ENCODE data around the gene GSTT2.

Gene GSTT2

GRCh38 chr22:24002272-24002671 lies 22.3 kb downstream of the GSTT2 start:
- TF ChIP-seq CTCF (IDR thresholded peaks at IDR 0.05; ENCODE audit: low read depth, low read length, missing control alignments): no peak
- no peak for DNase-seq (ENCODE audit: low read depth)
- in situ Hi-C loops (cut with HindIII; ENCODE audit: low sequenced_read_pairs): no loop called here
- H3K4me3 ChIP-seq (ENCODE audit: low read depth, low read length): no peak overlapping the region

GRCh38 chr22:24002851-24003250 lies 22.9 kb downstream of the GSTT2 start:
- in situ Hi-C loops (cut with HindIII; ENCODE audit: low sequenced_read_pairs): no loop called here
- no peak overlapping the region for H3K4me3 ChIP-seq (ENCODE audit: low read depth, low read length)
- TF ChIP-seq CTCF (IDR thresholded peaks at IDR 0.05; ENCODE audit: low read depth, low read length, missing control alignments): no peak
- DNase-seq (ENCODE audit: low read depth): no peak

GRCh38 chr22:24003887-24004286 lies 24.0 kb downstream of the GSTT2 start:
- in situ Hi-C loops (cut with HindIII; ENCODE audit: low sequenced_read_pairs): no loop called here
- DNase-seq (ENCODE audit: low read depth): no peak
- no peak overlapping the region for H3K4me3 ChIP-seq (ENCODE audit: low read depth, low read length)
- no peak for TF ChIP-seq CTCF (IDR thresholded peaks at IDR 0.05; ENCODE audit: low read depth, low read length, missing control alignments)

GRCh38 chr22:24005201-24005600 lies 25.3 kb downstream of the GSTT2 start, which contains the start of gene GSTT4:
GSTT4 (minus strand) TSS chr22:24005453; CDS start chr22:24005356, 97 bp downstream.
- no peak for DNase-seq (ENCODE audit: low read depth)
- no peak within 1 kb of the TSS for H3K4me3 ChIP-seq (ENCODE audit: low read depth, low read length)
- TF ChIP-seq CTCF (IDR thresholded peaks at IDR 0.05; ENCODE audit: low read depth, low read length, missing control alignments): no peak
- in situ Hi-C loops (cut with HindIII; ENCODE audit: low sequenced_read_pairs): no loop called here

GRCh38 chr22:24006207-24006913 lies 26.4 kb downstream of the GSTT2 start:
- in situ Hi-C loops (cut with HindIII; ENCODE audit: low sequenced_read_pairs): no loop called here

GRCh38 chr22:24006914-24007214 lies 26.9 kb downstream of the GSTT2 start:
- DNase-seq (ENCODE audit: low read depth): no peak
- in situ Hi-C loops (cut with HindIII; ENCODE audit: low sequenced_read_pairs): no loop called here
- no peak for TF ChIP-seq CTCF (IDR thresholded peaks at IDR 0.05; ENCODE audit: low read depth, low read length, missing control alignments)
- no peak overlapping the region for H3K4me3 ChIP-seq (ENCODE audit: low read depth, low read length)

More at GRCh38 chr22:24006207-24006913, 26.4 kb downstream of the GSTT2 start:
- H3K4me3 ChIP-seq (ENCODE audit: low read depth, low read length): no peak overlapping the region
- no peak for DNase-seq (ENCODE audit: low read depth)
- TF ChIP-seq CTCF (IDR thresholded peaks at IDR 0.05; ENCODE audit: low read depth, low read length, missing control alignments): no peak

Measured in astrocyte of the cerebellum (primary cell).